ENCODE data around the gene NCLN.

GRCh38 chr19:3188627-3189596 is 3.2 kb downstream of the NCLN start:
- TF ChIP-seq SMARCC2 (IDR thresholded peaks at IDR 0.05; ENCODE audit: low read depth), result no peak
- no peak for TF ChIP-seq HMG20B (CRISPR knock-in tag; IDR thresholded peaks at IDR 0.05)
- TF ChIP-seq NFRKB (IDR thresholded peaks at IDR 0.05; ENCODE audit: low read depth), result no peak
